GM12878 (cell line): ENCODE measurements around the gene HSFX3. TPM values are rescaled to one million over a fixed set of nuclear protein-coding genes. Genes with fewer than 3 reads are reported as not detected.

Experiments used
- ATAC-seq: fragments of 200-7000 bp; cut with Tn5 transposase; 3 replicates; pipeline ENCODE4 v1.9.1; 2020; ENCODE audit warnings: mild to moderate bottlenecking, moderate library complexity
- BruUV-seq: library from RNA; stranded (reverse); fragments of 400-500 nt; replicated peaks from 2 replicates; lab custom pipeline; 2021; lab: Mats Ljungman, UMichigan
- CTCF ChIA-PET: fragments of 300-600 bp; sonication (Branson Sonifier 250); formaldehyde crosslinking; extraction: SDS; loops from one replicate; lab custom pipeline; 2021; ENCODE audit warnings: inconsistent platforms; lab: Yijun Ruan, JAX
- POLR2A ChIA-PET: fragments of 350-600 bp; formaldehyde crosslinking; extraction: SDS; loops from one replicate; lab custom pipeline; 2021; ENCODE audit warnings: inconsistent platforms; lab: Charles Lee
- RAD21 ChIA-PET: fragments of 300-600 bp; sonication (Branson Sonifier 250); formaldehyde crosslinking; loops from one replicate; lab custom pipeline; 2023; ENCODE audit warnings: antibody characterized with exemption; ENCODE audit not compliant: unreplicated experiment; lab: Charles Lee
- SMC1A ChIA-PET: fragments of 300-600 bp; sonication (Branson Sonifier 250); formaldehyde crosslinking; loops from one replicate; lab custom pipeline; 2023; ENCODE audit not compliant: unreplicated experiment, uncharacterized antibody; lab: Charles Lee
- DNase-seq: peaks from one replicate; pipeline ENCODE4 v3.0.0-alpha.2; 2011; ENCODE audit warnings: low read depth, low spot score
- FAIRE-seq: peaks from 3 replicates; lab custom pipeline; 2011; peaks lifted over from hg19 to GRCh38; lab: Jason Lieb, UNC
- H2AFZ ChIP-seq: 2 replicates; pipeline ENCODE4 v1.6.0; 2011; ENCODE audit warnings: low read depth, low read length, control low read depth; ENCODE audit not compliant: control insufficient read depth
- H3K27ac ChIP-seq: 2 replicates; pipeline ENCODE4 v1.5.1; 2011; ENCODE audit warnings: control low read depth; ENCODE audit not compliant: control insufficient read depth, insufficient read depth
- H3K27me3 ChIP-seq, 2 experiments: replicated peaks in 1 of 2; 2 replicates each; pipeline versions ENCODE4 v1.6.0 to v1.6.1; 2011; ENCODE audit warnings: low read length in 1 of 2; ENCODE audit not compliant: control insufficient read depth in 2 of 2, insufficient read depth in 2 of 2
- H3K36me3 ChIP-seq, 2 experiments: 2 replicates each; pipeline ENCODE4 v1.5.1; 2011; ENCODE audit warnings: low read length in 1 of 2; ENCODE audit not compliant: control insufficient read depth in 2 of 2, insufficient read depth in 2 of 2
- H3K4me1 ChIP-seq: 2 replicates; pipeline ENCODE4 v1.6.1; 2011; ENCODE audit warnings: mild to moderate bottlenecking, low read length, moderate library complexity, mixed read lengths; ENCODE audit not compliant: control insufficient read depth, insufficient read depth
- H3K4me2 ChIP-seq: 2 replicates; pipeline ENCODE4 v1.6.0; 2011; ENCODE audit warnings: control low read depth; ENCODE audit not compliant: control insufficient read depth, insufficient read depth
- H3K4me3 ChIP-seq: fragments of 200-600 bp; sonication (generic); 2 replicates; pipeline ENCODE4 v1.5.1; 2016
- H3K79me2 ChIP-seq: 2 replicates; pipeline ENCODE4 v1.6.0; 2011; ENCODE audit warnings: low read length; ENCODE audit not compliant: control insufficient read depth, insufficient read depth
- H3K9ac ChIP-seq: 2 replicates; pipeline ENCODE4 v1.8.0; 2011; ENCODE audit warnings: low read length, control low read depth, mixed read lengths; ENCODE audit not compliant: control insufficient read depth, insufficient read depth
- H3K9me3 ChIP-seq: replicated peaks from 3 replicates; pipeline ENCODE4 v1.5.1; 2011; ENCODE audit warnings: mild to moderate bottlenecking, low read length; ENCODE audit not compliant: control insufficient read depth, insufficient read depth
- H4K20me1 ChIP-seq: 2 replicates; pipeline ENCODE4 v1.6.0; 2011; ENCODE audit not compliant: control insufficient read depth, insufficient read depth
- BRCA1 ChIP-seq: IDR thresholded peaks from 2 replicates; pipeline ENCODE4 v1.6.1; 2011; ENCODE audit warnings: low read depth, low read length, improper control_type of control experiment
- HCFC1 ChIP-seq: fragments of 150-350 bp; IDR thresholded peaks from 2 replicates; pipeline ENCODE4 v1.6.1; 2014; ENCODE audit warnings: low read length
- HDGF ChIP-seq: fragments of 450-650 bp; IDR thresholded peaks from 2 replicates; pipeline ENCODE4 v1.6.1; 2016; ENCODE audit warnings: antibody characterized with exemption
- JUND ChIP-seq: IDR thresholded peaks from 2 replicates; pipeline ENCODE4 v1.6.1; 2012; ENCODE audit warnings: low read depth, mild to moderate bottlenecking, low read length, improper control_type of control experiment, moderate library complexity
- KLF5 ChIP-seq: fragments of 450-650 bp; IDR thresholded peaks from 2 replicates; pipeline ENCODE4 v1.6.1; 2014; ENCODE audit warnings: mild to moderate bottlenecking; ENCODE audit not compliant: partially characterized antibody
- MYB ChIP-seq: fragments of 150-350 bp; IDR thresholded peaks from 2 replicates; pipeline ENCODE4 v1.6.1; 2014; ENCODE audit warnings: mild to moderate bottlenecking, low read depth, low read length, borderline replicate concordance
- NBN ChIP-seq: fragments of 450-650 bp; IDR thresholded peaks from 2 replicates; pipeline ENCODE4 v1.6.1; 2016
- PKNOX1 ChIP-seq: fragments of 450-650 bp; IDR thresholded peaks from 2 replicates; pipeline ENCODE4 v1.6.1; 2016; ENCODE audit warnings: mild to moderate bottlenecking
- POLR2A ChIP-seq: IDR thresholded peaks from 2 replicates; pipeline ENCODE4 v1.6.1; 2011; ENCODE audit warnings: low read depth, mild to moderate bottlenecking, low read length
- SRF ChIP-seq, 2 experiments: IDR thresholded peaks; 2 replicates each; pipeline ENCODE4 v1.6.1; 2011; ENCODE audit warnings: low read depth in 2 of 2, low read length in 2 of 2, mild to moderate bottlenecking in 1 of 2, moderate library complexity in 1 of 2
- WGBS: methylation state at CpG from one replicate; pipeline ENCODE4 v1.1.6; 2016; ENCODE audit warnings: low lambda C conversion rate; ENCODE audit not compliant: insufficient replicate concordance, insufficient coverage; ENCODE audit errors: missing lambda C conversion rate; 5-methylcytosine and 5-hydroxymethylcytosine counted together
- in situ Hi-C: fragments of 300-500 bp; cut with MboI; formaldehyde crosslinking; loops from 9 replicates; pipeline ENCODE4 v1.14.3; 2018; ENCODE audit warnings: mixed read lengths
- intact Hi-C: fragments of 100-400 bp; cut with micrococcal nuclease; formaldehyde crosslinking; loops from one replicate; pipeline ENCODE4 v1.14.2; 2022; ENCODE audit not compliant: unreplicated experiment
- polyA plus RNA-seq, 11 experiments: library from polyadenylated mRNA; depleted of rRNA in 4 of 11; unstranded in 6 of 11; stranded (reverse) in 5 of 11; fragments of >200 nt; fragmentation: Nextera tagmentation in 4 of 11; fragmentation: Illumina TruSeq in 1 of 11; extraction: Ambion mirVana in 4 of 11; extraction: Trizol in 1 of 11; gene quantifications; 1 replicate in 1 of 11; 2 replicates in 10 of 11; pipeline versions ENCODE4 v1.2.1 to v1.2.3, GENCODE V29; 2011 to 2016; ENCODE audit warnings: inconsistent platforms in 2 of 11, missing spikeins in 2 of 11, low read depth in 1 of 11
- total RNA-seq, 4 experiments: library from RNA; depleted of rRNA in 3 of 4; stranded (reverse); fragments of >200 nt in 3 of 4; fragmentation: Illumina TruSeq in 1 of 4; extraction: Trizol in 1 of 4; gene quantifications; 2 replicates each; pipeline versions ENCODE4 v1.2.1 to v1.2.3, GENCODE V29; 2013 to 2021
- TF ChIP-seq, protein P1 (sequence below): fragments of 450-650 bp; IDR thresholded peaks from 2 replicates; pipeline ENCODE4 v1.6.1; 2016; ENCODE audit warnings: mild to moderate bottlenecking
- TF ChIP-seq, protein P2 (sequence below), 3 experiments: IDR thresholded peaks in 2 of 3; conservative IDR thresholded peaks in 1 of 3; 2 replicates each; pipeline ENCODE4 v1.5.1; 2011; ENCODE audit warnings: low read depth in 3 of 3, low read length in 3 of 3, mild to moderate bottlenecking in 3 of 3, control low read depth in 2 of 3, moderate library complexity in 2 of 3, inconsistent platforms in 1 of 3, mixed read lengths in 1 of 3; ENCODE audit not compliant: control insufficient read depth in 2 of 3, insufficient read depth in 1 of 3; ENCODE audit errors: extremely low read depth in 1 of 3

Gene HSFX3
- total and polyA plus RNA-seq, 10 of the 15 experiments (the other 5 are each of a cell fraction or from before 2014, with no cell fraction given), result 0.05 to 0.40 (median 0.29) TPM; not detected in 5

- TF ChIP-seq SRF (IDR thresholded peaks at IDR 0.05; ENCODE audit: low read depth in 2 of 2, low read length in 2 of 2), result no peak
Observed at GRCh38 chrX:149504915-149505651, 44.6 kb downstream of the HSFX3 start, which contains the start of gene IDS (continued).

DNA sequence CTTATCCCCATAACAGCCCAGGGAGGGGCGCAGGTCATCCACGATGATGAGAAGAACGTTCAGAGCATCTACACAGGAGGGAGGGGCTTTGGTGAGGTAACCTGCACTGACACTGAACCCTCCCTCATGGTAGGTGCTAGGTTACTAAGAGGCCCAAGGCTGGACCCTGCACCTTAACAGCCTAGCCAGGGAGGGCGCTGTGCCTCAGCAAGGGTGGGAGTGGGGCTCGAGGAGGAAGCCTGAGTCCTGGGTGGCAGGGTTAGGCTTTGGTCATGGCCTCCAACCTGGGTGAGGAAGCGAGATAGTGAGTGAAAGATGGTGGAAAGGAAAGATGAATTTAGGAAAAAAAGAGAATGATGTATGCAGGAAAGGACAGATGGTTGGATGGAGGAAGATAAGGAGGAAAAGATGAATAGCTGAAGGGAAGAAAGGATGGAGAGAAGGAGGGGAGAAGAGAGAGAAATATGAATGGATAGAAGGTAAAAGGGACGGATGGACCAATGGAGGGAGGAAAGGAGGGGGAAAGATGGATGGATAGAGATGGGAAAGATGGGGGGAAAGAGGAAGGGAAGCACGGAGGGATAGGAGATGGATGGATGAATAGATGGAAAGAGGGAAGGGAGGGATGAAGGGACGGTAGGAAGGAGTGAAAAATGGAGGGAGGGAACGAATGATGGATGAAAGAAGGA lies 45.4 kb downstream of the HSFX3 start:
- in situ Hi-C loops, result loop anchor here (25.0 kb wide), 1 partner anchor 1183 kb away; the partner anchor contains the start of gene MTMR1
- H3K36me3 ChIP-seq, result no peaks in the 10 kb centered on the region
- H3K79me2 ChIP-seq, result peaks cover 9% of the 10 kb centered on the region
- ATAC-seq, result peak; percentile 75
- no peaks in the 10 kb centered on the region; a peak in 1 of 4 replicates for H3K27me3 ChIP-seq
- no peak for FAIRE-seq
- intact Hi-C loops, result loop anchor here (2.0 to 10.0 kb wide), 2 partner anchors 36 to 430 kb away; partner anchors contain the start of genes EOLA1 and EOLA2
- H3K4me2 ChIP-seq, result peak overlapping the region; percentile 69
- no peaks in the 10 kb centered on the region for H3K9me3 ChIP-seq
- CTCF ChIA-PET, result interaction anchor here (1.3 to 2.3 kb wide), 2 partner anchors 9 to 35 kb away, joined by 4 to 16 read pairs; partner anchors contain the start of gene EOLA1
- SMC1A ChIA-PET, result no interaction called here
- TSS peak; percentile 60 for BruUV-seq
- peak overlapping the region; percentile 65 for H3K9ac ChIP-seq
- DNase-seq, result no peak
- H3K4me1 ChIP-seq, result peaks cover 23% of the 10 kb centered on the region
- RAD21 ChIA-PET, result interaction anchor here (1.1 to 1.8 kb wide), 2 partner anchors 36 kb away, joined by 3 to 13 read pairs; partner anchors contain the start of gene EOLA1
- 11% methylated on average over 8 of the region's 10 CpGs for WGBS
- POLR2A ChIA-PET, result interaction anchor here (0.9 to 1.9 kb wide), 6 partner anchors 10 to 436 kb away, joined by 3 to 12 read pairs (median 4); partner anchors contain the start of gene EOLA2
- no peak overlapping the region; the same call in 1 of the 2 replicates for H2AFZ ChIP-seq
- H4K20me1 ChIP-seq, result no peaks in the 10 kb centered on the region; the same call in 1 of the 2 replicates
- H3K4me3 ChIP-seq, result peak overlapping the region; percentile 65
- peak overlapping the region; percentile 67 for H3K27ac ChIP-seq
- TF ChIP-seq POLR2A, result peak; percentile 45; the same call in 1 of the 2 replicates
- no peak for TF ChIP-seq MYB
- TF ChIP-seq KLF5, result no peak
- TF ChIP-seq HCFC1, result no peak
- TF ChIP-seq HDGF, result peak; percentile 86; the same call in 1 of the 2 replicates
- peak; percentile 87 for TF ChIP-seq NBN
- TF ChIP-seq, protein P1, sequence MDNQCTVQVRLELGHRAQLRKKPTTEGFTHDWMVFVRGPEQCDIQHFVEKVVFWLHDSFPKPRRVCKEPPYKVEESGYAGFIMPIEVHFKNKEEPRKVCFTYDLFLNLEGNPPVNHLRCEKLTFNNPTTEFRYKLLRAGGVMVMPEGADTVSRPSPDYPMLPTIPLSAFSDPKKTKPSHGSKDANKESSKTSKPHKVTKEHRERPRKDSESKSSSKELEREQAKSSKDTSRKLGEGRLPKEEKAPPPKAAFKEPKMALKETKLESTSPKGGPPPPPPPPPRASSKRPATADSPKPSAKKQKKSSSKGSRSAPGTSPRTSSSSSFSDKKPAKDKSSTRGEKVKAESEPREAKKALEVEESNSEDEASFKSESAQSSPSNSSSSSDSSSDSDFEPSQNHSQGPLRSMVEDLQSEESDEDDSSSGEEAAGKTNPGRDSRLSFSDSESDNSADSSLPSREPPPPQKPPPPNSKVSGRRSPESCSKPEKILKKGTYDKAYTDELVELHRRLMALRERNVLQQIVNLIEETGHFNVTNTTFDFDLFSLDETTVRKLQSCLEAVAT, result peak; percentile 81; the same call in 1 of the 2 replicates
- TF ChIP-seq, protein P2, sequence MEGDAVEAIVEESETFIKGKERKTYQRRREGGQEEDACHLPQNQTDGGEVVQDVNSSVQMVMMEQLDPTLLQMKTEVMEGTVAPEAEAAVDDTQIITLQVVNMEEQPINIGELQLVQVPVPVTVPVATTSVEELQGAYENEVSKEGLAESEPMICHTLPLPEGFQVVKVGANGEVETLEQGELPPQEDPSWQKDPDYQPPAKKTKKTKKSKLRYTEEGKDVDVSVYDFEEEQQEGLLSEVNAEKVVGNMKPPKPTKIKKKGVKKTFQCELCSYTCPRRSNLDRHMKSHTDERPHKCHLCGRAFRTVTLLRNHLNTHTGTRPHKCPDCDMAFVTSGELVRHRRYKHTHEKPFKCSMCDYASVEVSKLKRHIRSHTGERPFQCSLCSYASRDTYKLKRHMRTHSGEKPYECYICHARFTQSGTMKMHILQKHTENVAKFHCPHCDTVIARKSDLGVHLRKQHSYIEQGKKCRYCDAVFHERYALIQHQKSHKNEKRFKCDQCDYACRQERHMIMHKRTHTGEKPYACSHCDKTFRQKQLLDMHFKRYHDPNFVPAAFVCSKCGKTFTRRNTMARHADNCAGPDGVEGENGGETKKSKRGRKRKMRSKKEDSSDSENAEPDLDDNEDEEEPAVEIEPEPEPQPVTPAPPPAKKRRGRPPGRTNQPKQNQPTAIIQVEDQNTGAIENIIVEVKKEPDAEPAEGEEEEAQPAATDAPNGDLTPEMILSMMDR (IDR thresholded peaks at IDR 0.05 in 2 of 3, conservative IDR thresholded peaks at IDR 0.05 in 1 of 3; ENCODE audit: control insufficient read depth in 2 of 3, extremely low read depth in 1 of 3, insufficient read depth in 1 of 3, low read depth in 3 of 3, low read length in 3 of 3), result peak; percentile 53 to 67 (median 59)
- TF ChIP-seq JUND, result no peak
- peak; percentile 24; the same call in 1 of the 2 replicates for TF ChIP-seq PKNOX1
- no peak for TF ChIP-seq BRCA1
